ENCODE results near the gene SHROOM3.
A peak's percentile ranks its signal among the peaks of the same experiment; 100 is the strongest.

Gene SHROOM3

DNA sequence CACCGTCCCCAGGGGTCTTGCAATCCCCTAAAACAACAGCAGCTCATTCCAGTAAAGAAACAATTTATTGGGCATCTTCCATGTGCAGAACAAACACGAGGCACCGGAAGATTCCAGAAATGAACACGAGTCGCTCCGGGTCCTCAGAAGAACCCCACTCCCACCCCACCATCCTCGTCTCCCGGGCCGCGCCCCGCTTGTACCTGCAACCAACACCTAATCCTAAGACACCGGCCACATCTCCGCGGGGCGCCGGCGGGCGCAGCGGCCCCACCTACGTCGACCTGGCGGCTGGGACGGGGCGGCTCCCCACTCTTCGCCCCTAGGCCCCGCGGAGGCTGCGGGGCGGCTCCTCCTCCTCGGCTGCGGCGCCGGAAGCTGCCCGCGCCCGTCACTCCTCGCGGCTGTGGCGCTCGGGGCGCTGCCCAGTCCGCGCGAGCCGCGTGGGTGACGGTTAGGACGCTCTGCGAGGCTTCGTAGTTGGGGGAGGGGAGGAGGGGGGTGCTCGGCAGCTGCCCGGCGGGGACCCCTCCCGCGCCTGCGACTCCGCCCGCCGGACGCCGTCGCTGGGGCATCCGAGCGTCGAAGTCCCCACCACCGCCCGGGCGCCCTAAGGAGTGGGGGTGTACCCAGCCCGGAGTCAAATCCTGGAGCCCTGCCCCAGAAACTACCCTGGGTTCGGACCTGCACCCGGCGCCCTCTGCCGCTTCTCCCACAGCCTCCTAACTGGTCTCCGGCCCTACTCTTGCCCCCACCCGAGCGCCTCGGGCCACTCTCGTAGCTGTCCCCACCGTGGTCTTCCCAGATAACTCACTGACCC, 14.1 kb upstream of the SHROOM3 start, which contains the start of gene CCDC158:
CCDC158 (minus strand) TSS at position 380 of the 820 bp plus-strand sequence. CDS start 17,934 bp downstream, outside the sequence.
- peak; percentile 56; the same call in 1 of the 2 replicates for TF ChIP-seq ZBTB7A (IDR thresholded peaks at IDR 0.05; ENCODE audit: low read depth)
- 0 out of 2 replicates have a peak, but pooled peaks have one; percentile 11 for TF ChIP-seq TCF12 (IDR thresholded peaks at IDR 0.05; ENCODE audit: low read depth)
- TF ChIP-seq TAF1 (IDR thresholded peaks at IDR 0.05; ENCODE audit: low read depth), result no peak
- no peak for TF ChIP-seq CEBPB (IDR thresholded peaks at IDR 0.05)
- TF ChIP-seq, protein P1, sequence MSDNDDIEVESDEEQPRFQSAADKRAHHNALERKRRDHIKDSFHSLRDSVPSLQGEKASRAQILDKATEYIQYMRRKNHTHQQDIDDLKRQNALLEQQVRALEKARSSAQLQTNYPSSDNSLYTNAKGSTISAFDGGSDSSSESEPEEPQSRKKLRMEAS (IDR thresholded peaks at IDR 0.05), result peak; percentile 74; the same call in 1 of the 2 replicates
- TF ChIP-seq, protein P2, sequence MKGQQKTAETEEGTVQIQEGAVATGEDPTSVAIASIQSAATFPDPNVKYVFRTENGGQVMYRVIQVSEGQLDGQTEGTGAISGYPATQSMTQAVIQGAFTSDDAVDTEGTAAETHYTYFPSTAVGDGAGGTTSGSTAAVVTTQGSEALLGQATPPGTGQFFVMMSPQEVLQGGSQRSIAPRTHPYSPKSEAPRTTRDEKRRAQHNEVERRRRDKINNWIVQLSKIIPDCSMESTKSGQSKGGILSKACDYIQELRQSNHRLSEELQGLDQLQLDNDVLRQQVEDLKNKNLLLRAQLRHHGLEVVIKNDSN (IDR thresholded peaks at IDR 0.05), result no peak
- TF ChIP-seq YY1 (IDR thresholded peaks at IDR 0.05; ENCODE audit: low read depth), result no peak

DNA sequence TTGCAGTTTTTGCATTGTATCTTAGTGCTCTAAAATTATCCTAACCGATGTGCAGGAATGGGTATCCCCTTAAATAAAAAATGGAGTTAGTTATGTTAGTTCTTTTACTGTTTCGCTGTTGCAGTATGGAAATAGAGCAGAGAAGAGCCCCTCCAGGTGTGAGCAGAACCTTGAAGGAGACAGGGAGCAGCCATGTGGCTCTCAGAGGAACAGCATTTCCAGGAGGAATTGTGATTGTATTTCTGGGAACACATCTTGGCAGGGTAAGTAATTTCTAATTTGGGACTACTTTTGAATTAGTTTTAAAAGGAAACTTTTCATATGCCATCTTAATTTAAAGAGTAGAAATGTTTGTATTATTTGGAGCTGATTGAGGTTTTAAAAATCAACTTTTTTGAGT, 8.8 kb upstream of the SHROOM3 start:
- TF ChIP-seq, protein P3, sequence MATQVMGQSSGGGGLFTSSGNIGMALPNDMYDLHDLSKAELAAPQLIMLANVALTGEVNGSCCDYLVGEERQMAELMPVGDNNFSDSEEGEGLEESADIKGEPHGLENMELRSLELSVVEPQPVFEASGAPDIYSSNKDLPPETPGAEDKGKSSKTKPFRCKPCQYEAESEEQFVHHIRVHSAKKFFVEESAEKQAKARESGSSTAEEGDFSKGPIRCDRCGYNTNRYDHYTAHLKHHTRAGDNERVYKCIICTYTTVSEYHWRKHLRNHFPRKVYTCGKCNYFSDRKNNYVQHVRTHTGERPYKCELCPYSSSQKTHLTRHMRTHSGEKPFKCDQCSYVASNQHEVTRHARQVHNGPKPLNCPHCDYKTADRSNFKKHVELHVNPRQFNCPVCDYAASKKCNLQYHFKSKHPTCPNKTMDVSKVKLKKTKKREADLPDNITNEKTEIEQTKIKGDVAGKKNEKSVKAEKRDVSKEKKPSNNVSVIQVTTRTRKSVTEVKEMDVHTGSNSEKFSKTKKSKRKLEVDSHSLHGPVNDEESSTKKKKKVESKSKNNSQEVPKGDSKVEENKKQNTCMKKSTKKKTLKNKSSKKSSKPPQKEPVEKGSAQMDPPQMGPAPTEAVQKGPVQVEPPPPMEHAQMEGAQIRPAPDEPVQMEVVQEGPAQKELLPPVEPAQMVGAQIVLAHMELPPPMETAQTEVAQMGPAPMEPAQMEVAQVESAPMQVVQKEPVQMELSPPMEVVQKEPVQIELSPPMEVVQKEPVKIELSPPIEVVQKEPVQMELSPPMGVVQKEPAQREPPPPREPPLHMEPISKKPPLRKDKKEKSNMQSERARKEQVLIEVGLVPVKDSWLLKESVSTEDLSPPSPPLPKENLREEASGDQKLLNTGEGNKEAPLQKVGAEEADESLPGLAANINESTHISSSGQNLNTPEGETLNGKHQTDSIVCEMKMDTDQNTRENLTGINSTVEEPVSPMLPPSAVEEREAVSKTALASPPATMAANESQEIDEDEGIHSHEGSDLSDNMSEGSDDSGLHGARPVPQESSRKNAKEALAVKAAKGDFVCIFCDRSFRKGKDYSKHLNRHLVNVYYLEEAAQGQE (IDR thresholded peaks at IDR 0.05; ENCODE audit: low read depth), result no peak
- TF ChIP-seq RAD21 (IDR thresholded peaks at IDR 0.05; ENCODE audit: low read depth), result peak; percentile 9; the same call in 1 of the 2 replicates

DNA sequence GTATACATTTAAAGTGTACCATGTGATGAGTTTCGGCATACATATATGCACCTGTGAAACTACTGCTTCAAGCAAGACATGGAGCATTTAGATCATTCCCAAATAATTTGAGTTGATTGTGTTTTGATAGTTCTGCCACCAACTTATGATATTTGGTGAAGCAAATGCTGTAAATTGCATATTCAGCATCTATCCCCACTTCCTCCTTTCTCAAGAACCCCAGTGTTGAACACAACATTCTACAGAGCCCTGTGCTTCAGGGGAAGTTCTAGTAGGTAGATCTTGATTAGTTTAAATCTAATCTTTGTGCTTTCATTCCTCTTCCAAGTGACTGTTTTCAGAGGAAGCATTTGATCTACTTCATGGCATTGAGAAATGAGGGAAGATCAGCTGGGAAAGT, 5.4 kb upstream of the SHROOM3 start:
- TF ChIP-seq, protein P3 (IDR thresholded peaks at IDR 0.05; ENCODE audit: low read depth), result no peak
- TF ChIP-seq EP300 (IDR thresholded peaks at IDR 0.05; ENCODE audit: borderline replicate concordance) (no peak), CREB1 (IDR thresholded peaks at IDR 0.05; ENCODE audit: low read depth) (no peak), ZBTB7A (IDR thresholded peaks at IDR 0.05; ENCODE audit: low read depth) (no peak), TAF1 (IDR thresholded peaks at IDR 0.05; ENCODE audit: low read depth) (no peak), RAD21 (IDR thresholded peaks at IDR 0.05; ENCODE audit: low read depth) (no peak), FOXM1 (IDR thresholded peaks at IDR 0.05; ENCODE audit: borderline replicate concordance, low read depth) (no peak), TEAD4 (IDR thresholded peaks at IDR 0.05) (no peak)

DNA sequence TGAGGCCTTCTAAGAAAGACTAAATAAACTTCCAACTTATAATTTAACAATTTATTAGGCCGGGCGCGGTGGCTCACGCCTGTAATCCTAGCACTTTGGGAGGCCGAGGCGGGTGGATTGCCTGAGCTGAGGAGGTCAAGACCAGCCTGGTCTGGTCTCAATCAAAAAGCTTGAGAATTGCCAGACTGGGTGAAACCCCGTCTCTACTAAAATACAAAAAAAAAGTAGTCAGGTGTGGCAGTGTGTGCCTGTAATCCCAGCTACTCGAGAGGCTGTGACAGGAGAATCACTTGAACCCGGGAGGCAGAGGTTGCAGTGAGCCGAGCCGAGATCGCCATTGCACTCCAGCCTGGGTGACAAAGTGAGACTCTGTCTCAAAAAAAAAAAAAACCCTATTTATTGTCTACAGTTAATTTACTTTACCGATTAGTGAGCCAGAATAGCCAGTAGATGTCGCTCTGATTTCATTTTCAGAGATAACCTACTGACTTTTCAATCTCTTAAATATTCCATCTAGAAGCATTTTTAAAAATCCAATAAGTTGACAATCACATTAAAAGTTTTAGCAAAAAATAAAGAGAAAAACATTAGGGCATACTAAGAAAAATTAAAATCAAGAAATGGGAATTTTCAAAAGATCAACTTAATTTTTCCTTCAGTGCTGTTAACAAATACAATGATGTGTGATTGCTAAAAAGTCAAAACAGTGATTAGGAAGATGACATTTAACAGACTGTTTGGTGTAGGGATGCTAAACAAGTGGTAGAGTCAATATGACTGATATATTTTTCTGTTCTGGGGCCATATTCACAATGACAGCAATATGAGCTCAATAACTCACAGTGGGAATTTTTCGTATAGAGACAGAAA, 4.3 kb upstream of the SHROOM3 start:
- TF ChIP-seq CEBPB (IDR thresholded peaks at IDR 0.05) (no peak), RAD21 (IDR thresholded peaks at IDR 0.05; ENCODE audit: low read depth) (peak; percentile 81), FOXM1 (IDR thresholded peaks at IDR 0.05; ENCODE audit: borderline replicate concordance, low read depth) (no peak)

DNA sequence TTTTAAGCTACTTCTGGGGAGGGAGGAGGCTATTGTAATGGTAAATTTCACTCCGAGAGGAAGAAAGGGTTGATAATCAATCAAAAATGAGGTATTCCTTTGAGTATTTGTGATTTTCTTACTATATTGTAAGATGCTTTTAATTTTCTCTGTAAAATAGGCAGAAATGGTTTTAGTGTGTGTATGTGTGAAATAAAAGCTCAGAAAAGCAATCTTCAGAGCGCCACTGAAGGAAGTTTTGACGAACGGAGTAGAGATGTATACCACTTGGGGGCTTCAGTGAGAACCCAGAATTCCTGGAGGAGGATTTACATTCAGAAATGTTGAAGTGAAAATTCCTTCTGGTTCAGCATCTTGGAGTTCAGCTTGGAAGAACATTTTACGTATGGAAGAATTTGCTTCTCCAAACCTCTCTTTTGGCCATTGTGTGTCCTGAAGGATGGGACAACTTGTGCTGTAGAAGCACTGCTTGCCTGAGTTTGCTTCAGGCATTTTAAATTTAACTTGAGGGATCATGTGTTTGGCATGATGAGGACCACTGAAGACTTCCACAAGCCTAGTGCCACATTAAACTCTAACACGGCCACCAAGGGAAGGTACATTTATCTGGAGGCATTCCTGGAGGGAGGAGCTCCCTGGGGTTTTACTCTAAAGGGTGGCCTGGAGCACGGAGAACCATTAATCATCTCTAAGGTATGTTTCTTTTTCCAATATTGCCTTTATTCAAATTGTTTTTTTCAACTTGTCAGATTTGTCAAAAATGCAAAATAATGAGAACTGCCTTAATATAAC, 695 bp downstream of the SHROOM3 start:
- TF ChIP-seq TEAD4 (IDR thresholded peaks at IDR 0.05), result 0 out of 2 replicates have a peak, but pooled peaks have one; percentile 30
- TF ChIP-seq TAF1 (IDR thresholded peaks at IDR 0.05; ENCODE audit: low read depth), result peak; percentile 26; the same call in 1 of the 2 replicates
- no peak for TF ChIP-seq RAD21 (IDR thresholded peaks at IDR 0.05; ENCODE audit: low read depth)
- TF ChIP-seq EGR1 (IDR thresholded peaks at IDR 0.05), result no peak
- TF ChIP-seq NFIC (IDR thresholded peaks at IDR 0.05), result 0 out of 2 replicates have a peak, but pooled peaks have one; percentile 8

DNA sequence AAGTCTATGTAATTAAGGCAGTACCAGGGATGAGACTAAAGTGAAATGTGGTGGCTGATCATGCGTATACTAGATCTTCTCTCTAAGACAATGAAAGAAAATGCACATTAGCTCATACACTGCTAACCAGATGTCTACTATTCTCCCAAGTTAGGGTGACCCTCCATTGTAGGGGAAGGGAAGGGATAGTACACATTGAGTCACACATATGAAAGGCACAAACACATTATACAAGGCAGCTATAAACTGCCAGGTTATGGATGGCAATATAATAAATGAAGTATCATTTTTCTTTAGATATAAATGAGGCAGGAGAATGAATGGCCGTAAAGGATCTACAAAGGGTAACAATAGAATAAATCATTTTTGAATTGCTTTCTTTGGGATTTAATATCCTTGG, 4.5 kb downstream of the SHROOM3 start:
- TF ChIP-seq CEBPB (IDR thresholded peaks at IDR 0.05), result no peak
- TF ChIP-seq, protein P1 (IDR thresholded peaks at IDR 0.05), result no peak
- TF ChIP-seq, protein P2 (IDR thresholded peaks at IDR 0.05), result no peak
- no peak for TF ChIP-seq CREB1 (IDR thresholded peaks at IDR 0.05; ENCODE audit: low read depth)
- TF ChIP-seq EP300 (IDR thresholded peaks at IDR 0.05; ENCODE audit: borderline replicate concordance), result no peak
- no peak for TF ChIP-seq NFIC (IDR thresholded peaks at IDR 0.05)
- no peak for TF ChIP-seq YY1 (IDR thresholded peaks at IDR 0.05; ENCODE audit: low read depth)
- TF ChIP-seq ZBTB7A (IDR thresholded peaks at IDR 0.05; ENCODE audit: low read depth), result no peak
- no peak for TF ChIP-seq EGR1 (IDR thresholded peaks at IDR 0.05)
- no peak for TF ChIP-seq TCF12 (IDR thresholded peaks at IDR 0.05; ENCODE audit: low read depth)
- no peak for TF ChIP-seq TAF1 (IDR thresholded peaks at IDR 0.05; ENCODE audit: low read depth)
- TF ChIP-seq TEAD4 (IDR thresholded peaks at IDR 0.05), result no peak; the same call in 1 of the 2 replicates
- TF ChIP-seq FOXM1 (IDR thresholded peaks at IDR 0.05; ENCODE audit: borderline replicate concordance, low read depth), result no peak
- TF ChIP-seq, protein P3 (IDR thresholded peaks at IDR 0.05; ENCODE audit: low read depth), result no peak

Data from Ishikawa (cell line).